ENCODE measurements around the gene DCDC2C. TPM values are rescaled to one million over a fixed set of nuclear protein-coding genes. Genes with fewer than 3 reads are reported as not detected.

DCDC2C gene
- polyA plus RNA-seq, 4 donors, result 0.27 to 0.64 (median 0.46) TPM; not detected in 1

DNA sequence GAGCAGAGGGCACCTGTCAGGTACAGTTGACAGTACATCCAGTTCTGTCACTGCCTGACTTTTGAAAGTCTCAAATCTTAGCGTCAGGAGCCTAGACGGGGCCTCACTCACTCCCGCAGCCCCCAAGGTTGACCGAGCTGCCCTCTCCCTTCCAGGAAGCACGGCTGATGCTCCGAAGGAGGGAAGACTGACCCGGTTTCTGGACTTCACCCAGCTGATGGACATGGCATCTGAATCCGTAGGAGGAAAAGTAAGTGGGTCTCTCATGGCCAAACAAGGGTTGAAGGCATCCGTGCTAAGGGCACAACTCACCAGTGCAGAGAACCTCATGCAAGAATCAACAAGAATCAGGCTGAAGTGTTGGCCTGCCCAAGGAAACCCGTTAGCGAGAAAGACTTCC is 32.4 kb upstream of the DCDC2C start:
- DNase-seq (ENCODE audit: low read depth in 4 of 4, low spot score in 3 of 4), result no peak

GRCh38 chr2:3672861-3673678 is 30.3 kb upstream of the DCDC2C start:
- no peak for DNase-seq (ENCODE audit: low read depth in 4 of 4, low spot score in 3 of 4)

DNA sequence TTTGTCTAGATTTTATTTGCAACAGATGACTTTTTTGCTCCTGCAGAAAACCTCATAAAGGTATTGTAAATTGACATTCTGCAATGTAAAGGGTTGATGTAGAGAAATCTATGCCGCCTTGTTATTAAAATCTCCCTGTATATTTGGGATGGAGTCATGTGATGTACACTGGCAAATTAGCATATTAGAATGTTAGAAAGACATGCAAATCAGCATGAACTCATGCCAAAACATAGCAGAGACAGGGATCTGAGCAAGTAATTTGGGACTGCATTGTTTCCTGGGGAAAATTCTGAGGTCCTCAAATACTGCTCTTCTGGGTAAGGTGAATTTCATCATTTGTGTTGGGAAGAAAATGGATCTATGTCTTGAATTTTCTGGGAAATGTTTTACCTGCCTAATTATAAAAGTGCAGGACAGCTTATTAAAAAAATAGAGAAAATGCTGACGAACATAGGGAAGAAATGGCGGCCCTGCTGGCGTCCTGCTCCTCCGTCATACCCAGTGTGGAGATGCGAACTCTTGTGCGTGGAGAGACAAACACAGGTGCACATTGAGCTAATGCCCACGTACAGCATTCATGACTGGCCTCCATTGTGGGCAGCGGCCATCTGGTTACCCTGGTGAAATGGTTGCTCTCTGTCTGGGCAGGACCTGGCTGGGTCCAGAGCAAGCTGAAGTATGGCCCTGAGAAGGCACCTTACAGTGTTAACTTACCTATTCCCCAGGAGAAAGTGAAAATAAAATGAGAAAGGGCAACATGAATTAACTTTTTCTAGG is 29.1 kb upstream of the DCDC2C start:
- no peak for DNase-seq (ENCODE audit: low read depth in 4 of 4, low spot score in 3 of 4)

- no peak for DNase-seq (ENCODE audit: low read depth in 4 of 4, low spot score in 3 of 4)
Observed at GRCh38 chr2:3675687-3676086, 27.7 kb upstream of the DCDC2C start.

- DNase-seq (ENCODE audit: low read depth in 4 of 4, low spot score in 3 of 4), result no peak
Observed at GRCh38 chr2:3677436-3677835, 25.9 kb upstream of the DCDC2C start.

GRCh38 chr2:3678212-3678611 is 25.2 kb upstream of the DCDC2C start:
- DNase-seq (ENCODE audit: low read depth in 4 of 4, low spot score in 3 of 4), result no peak

- DNase-seq (ENCODE audit: low read depth in 4 of 4, low spot score in 3 of 4), result no peak
Observed at GRCh38 chr2:3679180-3679579, 24.2 kb upstream of the DCDC2C start.

GRCh38 chr2:3679616-3680393 is 23.6 kb upstream of the DCDC2C start:
- no peak for DNase-seq (ENCODE audit: low read depth in 4 of 4, low spot score in 3 of 4)

- no peak for DNase-seq (ENCODE audit: low read depth in 4 of 4, low spot score in 3 of 4)
Observed at GRCh38 chr2:3680548-3681345, 22.6 kb upstream of the DCDC2C start.

GRCh38 chr2:3681625-3682024 is 21.8 kb upstream of the DCDC2C start:
- DNase-seq (ENCODE audit: low read depth in 4 of 4, low spot score in 3 of 4), result no peak

- no peak for DNase-seq (ENCODE audit: low read depth in 4 of 4, low spot score in 3 of 4)
Observed at GRCh38 chr2:3682811-3683210, 20.6 kb upstream of the DCDC2C start.

- no peak for DNase-seq (ENCODE audit: low read depth in 4 of 4, low spot score in 3 of 4)
Observed at GRCh38 chr2:3683748-3684454, 19.5 kb upstream of the DCDC2C start.

- no peak for DNase-seq (ENCODE audit: low read depth in 4 of 4, low spot score in 3 of 4)
Observed at GRCh38 chr2:3689998-3690748, 13.2 kb upstream of the DCDC2C start.

- peak in 1 of 4 donors; percentile 11 for DNase-seq (ENCODE audit: low read depth in 4 of 4, low spot score in 3 of 4)
Observed at GRCh38 chr2:3692375-3692774, 11.0 kb upstream of the DCDC2C start.

DNA sequence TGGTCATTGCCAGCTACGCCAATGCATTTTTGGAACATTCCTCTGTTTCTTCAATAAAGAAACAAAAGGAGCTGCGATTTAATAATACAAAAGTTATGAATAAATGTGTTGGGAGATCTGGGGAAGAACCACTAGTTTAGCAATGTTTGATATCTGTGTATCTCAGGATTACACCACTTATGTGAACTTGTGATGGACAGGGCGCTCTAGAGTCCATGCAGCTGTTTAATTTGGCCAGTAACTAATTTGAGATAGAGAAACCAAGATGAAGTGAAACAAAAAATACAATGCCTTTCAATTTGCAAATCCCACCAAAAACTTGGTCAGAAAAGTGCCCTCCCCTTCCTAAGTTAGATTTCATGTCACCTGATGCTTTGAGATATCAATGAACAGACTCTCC is 6.8 kb upstream of the DCDC2C start:
- no peak for DNase-seq (ENCODE audit: low read depth in 4 of 4, low spot score in 3 of 4)

DNA sequence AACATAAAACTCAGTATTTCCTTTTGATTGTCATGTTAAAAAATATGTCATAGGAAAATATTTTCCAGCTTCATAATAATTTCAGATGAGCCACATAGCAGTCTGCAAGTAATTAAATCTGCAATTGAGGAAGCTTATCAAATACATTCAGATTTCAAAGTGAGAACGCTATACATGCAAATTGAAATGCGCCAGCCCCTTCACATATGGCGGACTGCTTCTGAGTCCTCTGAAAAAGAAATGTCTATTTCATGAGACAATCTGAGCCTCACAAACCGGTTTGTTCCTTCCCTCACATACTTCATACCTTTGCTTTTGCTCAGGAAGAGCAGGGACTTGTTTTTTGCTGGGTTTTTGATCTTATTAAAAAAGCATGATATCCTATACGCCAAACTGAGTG is 2.3 kb upstream of the DCDC2C start:
- DNase-seq (ENCODE audit: low read depth in 4 of 4, low spot score in 3 of 4), result no peak

DNA sequence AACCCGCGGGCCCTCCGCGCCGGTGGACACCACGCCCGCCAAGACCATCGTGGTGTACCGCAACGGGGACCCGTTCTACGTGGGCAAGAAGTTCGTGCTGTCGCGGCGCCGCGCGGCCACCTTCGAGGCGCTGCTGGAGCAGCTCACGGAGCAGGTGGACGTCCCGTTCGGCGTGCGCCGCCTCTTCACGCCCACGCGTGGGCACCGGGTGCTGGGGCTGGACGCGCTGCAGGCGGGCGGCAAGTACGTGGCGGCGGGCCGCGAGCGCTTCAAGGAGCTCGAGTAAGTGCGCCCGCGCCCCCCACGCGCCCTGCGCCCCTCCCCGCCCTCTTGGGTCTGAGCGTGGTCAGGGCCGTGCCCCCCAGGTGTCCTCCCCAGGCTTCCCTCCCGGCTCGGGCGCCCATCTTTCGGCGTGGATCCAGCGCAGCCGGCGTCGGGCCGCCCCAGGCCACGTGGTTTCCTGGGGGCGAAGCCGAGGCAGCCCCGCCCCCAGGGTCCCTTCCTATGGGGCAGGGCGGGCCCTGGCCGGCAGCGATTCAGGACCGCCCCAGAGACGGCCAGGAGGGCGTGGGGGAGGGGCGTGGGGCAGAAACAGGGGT is 481 bp downstream of the DCDC2C start:
- no peak for DNase-seq (ENCODE audit: low read depth in 4 of 4, low spot score in 3 of 4)

DNA sequence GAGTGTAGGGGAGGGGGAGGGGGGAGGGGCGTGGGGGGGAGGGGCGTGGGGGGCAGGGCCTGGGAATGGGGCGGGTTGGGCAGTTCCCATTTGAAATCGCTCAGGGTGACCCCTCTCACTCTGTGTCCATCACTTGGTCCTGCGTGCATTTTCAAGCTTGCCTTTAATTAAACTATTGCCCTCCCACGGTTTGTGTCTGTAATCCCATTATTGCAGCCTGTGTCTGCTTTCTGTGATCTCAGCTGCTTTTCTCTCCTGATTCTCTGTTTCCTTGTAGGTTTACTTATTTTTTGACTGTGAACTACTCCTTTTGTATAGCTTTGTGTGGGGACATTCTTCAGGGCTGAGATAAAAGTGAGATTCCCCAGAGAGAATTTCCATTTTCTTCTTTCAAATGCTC is 1.3 kb downstream of the DCDC2C start:
- DNase-seq (ENCODE audit: low read depth in 4 of 4, low spot score in 3 of 4), result no peak

DNA sequence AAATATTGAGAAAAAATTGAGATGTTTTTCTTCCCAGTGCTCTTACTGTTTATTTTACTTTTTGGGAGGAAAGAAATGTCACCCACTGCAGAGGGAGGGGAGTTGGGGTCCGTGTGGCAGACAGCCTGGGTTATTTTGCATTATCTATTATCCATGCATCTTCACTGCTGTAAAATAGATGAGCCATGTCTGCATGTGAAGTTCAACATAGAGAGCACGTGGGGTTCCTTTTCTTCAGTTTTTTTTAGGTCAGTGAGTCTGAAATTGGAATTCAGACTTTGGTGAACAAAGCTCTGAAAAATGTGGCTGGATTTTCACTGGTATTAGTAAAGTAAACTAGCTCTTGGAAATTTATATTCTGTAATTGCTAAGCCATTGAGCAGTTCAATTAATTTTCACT is 2.4 kb downstream of the DCDC2C start:
- DNase-seq (ENCODE audit: low read depth in 4 of 4, low spot score in 3 of 4), result no peak

All from right renal pelvis (tissue), 4 donors.